Activated naive CD4-positive, alpha-beta T cell treated with anti-CD3 and anti-CD28 coated beads, Interleukin-2, amount 50 U/mL, for 16 hours (primary cell): ENCODE measurements around the gene PPP4R1.
"Not testable (repeated sequence)": the region's sequence is repeated elsewhere in the genome, so short reads cannot be mapped to it uniquely, and the experiment has no call there.

Experiments used
- DNase-seq: peaks from one replicate; pipeline ENCODE4 v3.0.0-alpha.2; 2020

The PPP4R1 gene, protein sequence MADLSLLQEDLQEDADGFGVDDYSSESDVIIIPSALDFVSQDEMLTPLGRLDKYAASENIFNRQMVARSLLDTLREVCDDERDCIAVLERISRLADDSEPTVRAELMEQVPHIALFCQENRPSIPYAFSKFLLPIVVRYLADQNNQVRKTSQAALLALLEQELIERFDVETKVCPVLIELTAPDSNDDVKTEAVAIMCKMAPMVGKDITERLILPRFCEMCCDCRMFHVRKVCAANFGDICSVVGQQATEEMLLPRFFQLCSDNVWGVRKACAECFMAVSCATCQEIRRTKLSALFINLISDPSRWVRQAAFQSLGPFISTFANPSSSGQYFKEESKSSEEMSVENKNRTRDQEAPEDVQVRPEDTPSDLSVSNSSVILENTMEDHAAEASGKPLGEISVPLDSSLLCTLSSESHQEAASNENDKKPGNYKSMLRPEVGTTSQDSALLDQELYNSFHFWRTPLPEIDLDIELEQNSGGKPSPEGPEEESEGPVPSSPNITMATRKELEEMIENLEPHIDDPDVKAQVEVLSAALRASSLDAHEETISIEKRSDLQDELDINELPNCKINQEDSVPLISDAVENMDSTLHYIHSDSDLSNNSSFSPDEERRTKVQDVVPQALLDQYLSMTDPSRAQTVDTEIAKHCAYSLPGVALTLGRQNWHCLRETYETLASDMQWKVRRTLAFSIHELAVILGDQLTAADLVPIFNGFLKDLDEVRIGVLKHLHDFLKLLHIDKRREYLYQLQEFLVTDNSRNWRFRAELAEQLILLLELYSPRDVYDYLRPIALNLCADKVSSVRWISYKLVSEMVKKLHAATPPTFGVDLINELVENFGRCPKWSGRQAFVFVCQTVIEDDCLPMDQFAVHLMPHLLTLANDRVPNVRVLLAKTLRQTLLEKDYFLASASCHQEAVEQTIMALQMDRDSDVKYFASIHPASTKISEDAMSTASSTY

DNA sequence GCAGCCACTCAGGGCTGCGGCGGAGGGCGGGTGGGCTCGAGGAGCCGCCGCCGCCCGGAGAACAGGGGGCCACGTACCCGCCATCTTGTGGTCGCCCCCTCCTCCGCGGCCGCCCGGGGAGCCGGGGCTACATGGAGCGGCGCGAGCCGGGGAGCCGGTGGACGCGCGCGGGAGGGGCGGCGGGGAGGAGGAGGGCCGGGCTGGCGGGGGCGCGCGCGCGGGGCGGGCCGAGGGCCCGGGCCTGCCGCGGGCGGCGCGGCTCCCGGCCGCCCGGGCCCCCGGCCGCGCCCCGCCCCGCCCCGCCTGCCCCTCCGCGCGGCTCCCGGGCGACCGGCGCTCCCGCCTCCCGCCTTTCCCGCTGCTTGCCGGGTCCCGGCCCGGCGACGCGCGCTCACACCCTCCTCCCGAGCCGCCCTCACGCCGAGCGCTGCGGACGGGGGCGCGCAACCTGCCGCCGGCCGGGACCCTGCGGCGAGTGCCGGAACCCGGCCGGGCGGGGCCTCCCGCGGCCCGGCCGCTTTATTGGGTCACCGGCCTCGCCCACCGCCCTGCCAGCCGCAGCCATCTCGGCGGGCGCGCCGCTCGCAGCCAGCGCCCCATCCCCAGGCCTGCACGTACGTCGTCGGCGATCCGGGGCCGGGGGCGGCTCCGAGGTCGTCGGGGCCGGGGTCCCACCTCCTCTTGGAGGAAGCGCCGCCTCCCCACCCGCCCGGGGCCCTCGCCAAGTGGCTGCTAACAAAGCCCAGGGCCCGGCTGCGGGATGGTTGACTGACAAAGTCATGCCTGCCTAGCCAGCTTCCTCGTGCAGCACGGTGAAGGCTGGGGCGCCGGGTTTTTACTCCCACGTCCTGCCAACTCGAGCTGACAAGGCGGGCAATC lies at the start of gene PPP4R1:
TSS of gene PPP4R1 (minus strand) at position 159 of the 879 bp plus-strand sequence. CDS start at position 84, 75 bp downstream.
- DNase-seq = peak; percentile 72

DNA sequence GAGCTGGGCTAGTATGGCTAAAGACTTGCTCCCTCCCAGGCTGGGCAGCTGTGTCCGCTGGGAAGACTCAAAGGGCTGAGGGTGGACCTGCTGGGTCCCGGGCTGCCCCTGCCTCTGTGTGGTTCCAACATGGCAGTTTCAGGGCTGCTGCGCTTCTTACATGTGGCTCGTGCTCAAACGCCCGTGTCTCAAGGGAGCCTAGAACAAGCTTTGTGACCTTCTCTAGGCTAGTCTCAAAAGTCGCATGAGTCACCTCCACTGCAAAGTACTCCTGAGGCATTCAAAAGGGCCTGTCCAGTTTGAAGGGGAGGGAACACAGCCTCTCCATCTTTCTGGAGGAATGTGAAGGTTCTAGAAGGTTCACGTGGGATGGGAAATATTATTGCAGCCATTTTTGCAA lies 49.0 kb upstream of the PPP4R1 start:
- DNase-seq = no peak

DNA sequence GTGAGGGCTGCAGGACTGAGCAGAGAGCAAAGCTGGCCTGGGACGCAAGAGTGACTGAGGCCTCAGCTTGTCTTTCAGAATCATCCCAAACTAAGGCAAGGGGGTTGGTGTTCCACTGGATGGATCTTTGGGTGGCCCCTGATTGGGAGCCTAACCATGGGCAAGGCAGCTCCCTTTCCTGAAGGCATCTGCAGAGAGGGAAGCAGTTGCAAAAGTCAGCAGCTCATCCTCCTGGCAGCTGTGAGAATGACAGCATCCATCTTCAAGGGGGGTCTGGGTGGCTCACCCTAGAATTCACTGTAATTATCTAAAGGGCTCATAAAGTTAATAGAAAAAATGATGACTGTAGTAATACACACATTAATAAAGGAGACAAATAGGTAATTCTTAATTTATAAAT lies 47.2 kb upstream of the PPP4R1 start:
- DNase-seq = no peak

- DNase-seq = no peak
Observed at GRCh38 chr18:9659499-9660375, 45.4 kb upstream of the PPP4R1 start.

GRCh38 chr18:9658087-9658641 lies 43.8 kb upstream of the PPP4R1 start:
- DNase-seq = no peak

DNA sequence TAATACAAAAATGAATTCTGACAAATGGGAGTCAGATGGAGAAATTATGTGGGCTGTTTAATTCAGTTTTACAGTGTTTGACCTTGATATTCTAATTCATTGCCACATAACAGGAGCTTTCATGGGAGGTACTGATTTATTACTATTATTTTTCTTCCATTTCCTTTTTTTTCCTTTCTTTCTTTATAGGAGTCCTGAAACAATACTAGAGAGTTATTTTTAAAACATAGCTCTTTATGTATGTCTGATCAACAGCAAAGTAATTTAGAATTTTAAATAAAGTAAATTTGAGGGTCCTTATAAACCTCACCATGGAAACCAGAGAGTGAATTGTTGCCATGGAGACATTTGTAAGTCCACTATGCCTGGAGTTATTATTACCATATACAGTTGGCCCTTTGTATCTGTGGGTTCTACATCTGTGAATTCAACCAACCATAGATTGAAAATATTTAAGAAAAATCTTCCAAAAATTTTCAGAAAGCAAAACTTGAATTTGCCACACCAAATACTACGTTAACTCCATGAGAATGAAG lies 40.9 kb upstream of the PPP4R1 start:
- DNase-seq = no peak

DNA sequence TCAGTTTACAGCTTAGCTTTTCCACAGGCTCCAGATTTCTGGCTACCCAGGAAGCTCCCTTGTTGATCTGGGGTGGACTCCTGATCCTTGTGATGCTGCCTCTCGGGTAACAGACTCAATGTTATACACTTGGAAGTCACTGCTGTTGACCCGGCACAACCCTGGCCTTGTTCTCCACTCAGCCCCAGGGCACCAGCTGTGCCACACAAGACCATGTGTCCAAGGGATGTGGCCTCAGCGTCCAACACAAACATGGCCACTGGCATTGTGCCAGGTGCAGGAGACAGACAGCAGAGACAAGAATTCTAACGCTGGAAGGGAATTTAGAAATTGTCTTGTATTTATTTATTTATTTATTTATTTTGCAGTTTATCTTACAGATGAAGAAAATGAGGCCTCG lies 39.0 kb upstream of the PPP4R1 start:
- no peak for DNase-seq

GRCh38 chr18:9649164-9649540 lies 34.8 kb upstream of the PPP4R1 start:
- DNase-seq = no peak

GRCh38 chr18:9648431-9649163 lies 34.2 kb upstream of the PPP4R1 start:
- DNase-seq = no peak

DNA sequence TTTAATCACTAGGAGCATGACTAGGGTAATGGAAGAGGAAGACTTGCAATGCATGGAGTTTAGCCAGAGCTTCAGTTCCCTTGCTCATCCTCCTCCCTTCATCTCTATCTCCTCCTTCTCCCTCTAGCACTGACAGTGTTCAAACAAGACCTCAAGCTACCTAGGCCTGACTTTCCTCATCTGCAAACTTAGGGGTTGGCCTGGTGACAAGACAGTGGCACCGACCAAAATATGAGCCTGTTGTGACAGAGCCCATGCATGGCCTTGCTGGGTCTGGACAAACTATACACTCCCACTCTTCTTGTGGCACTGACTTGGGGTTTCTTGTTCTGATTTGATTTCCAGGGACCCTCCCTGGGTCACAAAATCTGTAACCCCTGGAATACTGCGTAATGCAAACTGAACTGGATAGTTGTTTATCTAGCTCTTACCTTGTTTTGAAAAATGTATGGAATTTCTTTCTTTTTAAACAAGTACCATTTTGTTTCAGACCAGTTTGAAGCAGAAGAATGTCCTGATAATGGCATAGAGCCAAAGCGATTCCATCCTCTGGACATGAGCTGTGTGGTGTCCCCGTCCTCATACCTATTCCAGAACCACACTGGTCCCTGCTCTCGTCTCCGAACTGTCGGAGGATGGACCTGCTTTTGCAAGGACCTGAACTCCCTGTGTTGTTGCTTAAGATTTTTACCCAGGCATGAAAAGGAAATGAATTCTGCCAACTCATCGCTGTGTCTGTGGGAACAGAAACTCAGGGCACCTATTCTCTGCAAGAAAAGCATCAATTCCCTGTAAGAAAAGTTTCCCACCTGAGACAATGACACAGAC lies 33.4 kb upstream of the PPP4R1 start:
- DNase-seq = no peak

GRCh38 chr18:9643549-9643948 lies 29.2 kb upstream of the PPP4R1 start:
- DNase-seq = no peak

- DNase-seq = no peak
Observed at GRCh38 chr18:9642799-9643462, 28.6 kb upstream of the PPP4R1 start.

- not testable (repeated sequence) for DNase-seq
Observed at GRCh38 chr18:9641081-9641480, 26.7 kb upstream of the PPP4R1 start.

DNA sequence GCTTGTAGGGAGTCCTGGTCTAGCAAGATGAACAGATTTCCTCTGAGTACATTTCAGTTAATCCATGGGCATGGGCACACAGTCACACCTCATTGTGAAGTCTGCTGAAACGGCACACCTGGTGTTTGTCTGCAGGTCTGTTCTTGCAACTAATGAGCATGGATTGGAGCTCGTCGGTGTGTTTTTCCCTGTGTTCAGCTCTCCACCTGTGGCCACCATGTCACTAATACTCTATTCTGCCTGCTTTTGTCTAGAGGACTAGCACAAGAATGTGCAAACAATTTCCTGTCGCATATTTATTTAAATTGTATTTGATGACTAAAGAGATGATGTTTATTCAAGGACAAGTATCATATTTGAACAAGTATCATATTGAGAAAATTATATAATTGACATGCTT lies 24.5 kb upstream of the PPP4R1 start:
- DNase-seq = no peak

DNA sequence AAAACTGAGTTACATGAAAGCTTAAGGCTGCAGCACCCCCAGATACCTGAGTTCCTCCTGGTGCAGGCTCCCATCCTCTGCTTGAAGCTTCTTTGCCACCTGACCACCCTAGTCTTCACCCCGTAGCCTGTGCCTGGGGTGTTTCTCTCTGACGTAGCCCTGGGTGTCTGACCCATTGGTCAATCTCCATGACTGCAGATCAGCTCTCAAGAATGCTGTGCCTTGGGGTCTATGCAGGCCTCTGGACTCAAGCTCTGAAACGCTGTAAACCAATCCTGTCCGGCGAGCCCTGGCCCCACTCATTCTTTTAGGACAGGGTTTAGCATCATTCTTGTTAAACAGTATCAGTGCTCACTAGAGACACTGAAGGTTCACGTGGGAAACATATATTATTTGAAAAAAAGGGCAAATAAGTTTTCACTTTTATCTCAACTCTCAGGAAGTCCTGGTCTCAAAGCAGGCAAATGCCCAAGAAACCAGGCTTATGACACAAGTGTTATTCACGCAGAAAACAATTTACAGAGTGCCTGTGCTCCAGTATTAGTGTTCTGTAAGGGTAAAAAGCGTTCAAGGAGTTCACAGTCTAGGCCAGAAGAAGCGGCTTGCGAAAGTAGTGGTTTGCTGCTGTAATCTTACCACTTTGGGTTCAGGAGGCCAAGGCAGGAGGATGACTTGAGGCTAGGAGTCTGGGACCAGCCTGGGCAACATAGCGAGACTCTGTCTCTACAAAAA lies 22.8 kb upstream of the PPP4R1 start:
- no peak for DNase-seq

GRCh38 chr18:9634856-9635255 lies 20.5 kb upstream of the PPP4R1 start:
- DNase-seq = no peak

DNA sequence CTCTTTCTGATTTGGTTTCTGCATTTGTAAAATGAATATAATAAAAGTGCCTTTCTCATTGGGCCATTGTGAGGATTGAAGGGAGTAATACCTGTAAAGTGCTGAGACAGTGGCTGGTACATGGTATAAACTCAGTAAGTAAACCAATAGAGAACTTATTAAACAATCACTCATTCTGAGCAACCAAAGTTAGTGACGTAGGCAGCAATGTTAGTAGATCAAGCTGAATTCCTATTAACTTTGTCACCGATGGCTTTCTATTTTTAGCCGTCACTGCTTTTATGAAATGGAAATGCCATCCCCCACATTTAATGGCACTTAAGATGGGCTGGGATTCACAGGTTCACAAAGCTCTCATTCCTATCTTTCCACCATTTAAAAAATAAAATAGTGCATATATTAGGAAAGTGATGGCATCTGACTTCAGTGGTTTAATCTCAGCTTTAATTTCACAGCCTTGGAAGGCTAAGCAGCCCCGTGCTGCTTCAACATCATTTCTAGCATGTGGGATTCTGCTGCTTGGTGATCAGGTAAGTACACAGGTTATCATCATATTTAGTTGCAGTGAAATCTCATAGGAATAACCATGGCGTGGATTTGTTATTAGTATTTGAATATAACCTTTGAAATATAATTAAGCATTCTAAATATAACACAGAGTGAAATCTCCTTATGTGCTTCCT lies 17.6 kb upstream of the PPP4R1 start:
- DNase-seq = no peak

- DNase-seq = no peak
Observed at GRCh38 chr18:9630444-9630843, 16.1 kb upstream of the PPP4R1 start.
